Renal cortical epithelial cell (primary cell): ENCODE results near the gene STK24. TPM values are rescaled to one million over a fixed set of nuclear protein-coding genes. Genes with fewer than 3 reads are reported as not detected.
"Not testable (repeated sequence)": the region's sequence is repeated elsewhere in the genome, so short reads cannot be mapped to it uniquely, and the experiment has no call there.

Source experiments
- DNase-seq: peaks from one replicate; pipeline ENCODE4 v3.0.0-alpha.2; 2011; ENCODE audit warnings: low read depth
- total RNA-seq: library from RNA; depleted of rRNA; stranded (reverse); fragments of >200 nt; gene quantifications from 2 replicates; pipeline ENCODE4 v1.2.3, GENCODE V29; 2014

The STK24 gene
- total RNA-seq: 82.0 and 86.3 TPM in 2 replicates

GRCh38 chr13:98576963-98577835 is at the start of gene STK24:
Gene STK24 (minus strand): TSS chr13:98577107. CDS start chr13:98576786, 321 bp downstream.
- DNase-seq: peak; percentile 57

GRCh38 chr13:98626298-98626935 is 49.5 kb upstream of the STK24 start:
- no peak for DNase-seq

- DNase-seq: not testable (repeated sequence)
These were observed 47.7 kb upstream of the STK24 start for GRCh38 chr13:98624589-98624988.

DNA sequence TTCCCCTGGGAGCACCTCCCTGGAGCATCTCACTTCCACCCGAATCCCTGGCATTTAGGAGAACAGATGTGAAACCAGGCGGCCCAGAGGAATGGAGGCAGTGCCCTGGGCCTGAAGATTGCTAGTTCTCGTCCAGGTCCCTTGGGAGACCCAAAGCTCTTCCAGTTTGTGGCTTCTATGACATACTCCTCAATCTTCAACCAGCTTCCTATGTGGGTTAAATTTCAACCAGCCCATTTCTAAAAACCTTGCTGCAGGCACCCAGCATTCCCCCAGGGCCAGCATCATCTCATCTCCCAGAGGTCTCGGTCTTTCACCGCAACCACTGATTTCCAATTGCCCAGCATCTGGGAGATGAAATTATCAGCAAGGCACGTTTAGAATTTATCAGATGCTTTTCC is 46.0 kb upstream of the STK24 start:
- DNase-seq: no peak

GRCh38 chr13:98619556-98619955 is 42.6 kb upstream of the STK24 start:
- DNase-seq: no peak

GRCh38 chr13:98615595-98615994 is 38.7 kb upstream of the STK24 start:
- not testable (repeated sequence) for DNase-seq

DNA sequence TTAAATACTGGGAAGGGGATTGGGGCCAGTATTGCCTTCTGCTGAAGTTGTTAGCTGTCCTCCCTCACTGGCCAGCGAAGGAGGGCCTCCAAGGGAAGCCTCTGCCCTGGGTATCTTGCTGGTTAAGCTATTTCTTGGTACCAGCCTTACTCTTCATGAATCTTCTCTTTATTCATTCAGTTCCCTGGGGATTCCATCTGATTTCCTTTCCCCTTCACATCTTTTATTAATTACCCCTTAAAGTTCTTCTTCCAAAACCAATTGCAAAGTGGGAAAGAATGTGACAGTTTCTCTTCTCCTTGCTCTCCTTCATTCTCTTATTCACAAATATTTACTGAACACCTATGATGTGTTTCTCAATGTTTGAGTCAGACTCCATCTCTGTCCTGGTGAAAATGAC is 36.7 kb upstream of the STK24 start:
- no peak for DNase-seq

DNA sequence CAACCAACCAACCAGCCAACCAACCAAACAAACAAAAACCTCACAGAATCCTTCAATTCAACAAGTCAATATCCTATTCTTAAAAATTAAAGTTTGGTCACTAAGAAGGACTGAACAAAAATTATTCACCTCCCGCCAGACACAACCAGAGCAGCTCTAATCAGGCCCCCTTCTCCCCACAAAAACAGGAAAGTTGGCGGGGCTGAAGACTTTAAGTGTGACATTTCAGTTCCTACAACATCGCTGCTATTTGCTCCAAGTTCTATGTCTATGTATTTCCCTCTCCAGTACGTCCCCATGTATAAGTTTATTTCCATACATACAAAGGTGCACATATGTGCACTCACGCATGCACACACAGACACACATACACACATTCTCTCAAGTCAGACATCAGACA is 32.8 kb upstream of the STK24 start:
- no peak for DNase-seq

GRCh38 chr13:98606296-98606695 is 29.4 kb upstream of the STK24 start:
- no peak for DNase-seq

- peak; percentile 22 for DNase-seq
These were observed 22.8 kb upstream of the STK24 start for GRCh38 chr13:98599502-98600328.

DNA sequence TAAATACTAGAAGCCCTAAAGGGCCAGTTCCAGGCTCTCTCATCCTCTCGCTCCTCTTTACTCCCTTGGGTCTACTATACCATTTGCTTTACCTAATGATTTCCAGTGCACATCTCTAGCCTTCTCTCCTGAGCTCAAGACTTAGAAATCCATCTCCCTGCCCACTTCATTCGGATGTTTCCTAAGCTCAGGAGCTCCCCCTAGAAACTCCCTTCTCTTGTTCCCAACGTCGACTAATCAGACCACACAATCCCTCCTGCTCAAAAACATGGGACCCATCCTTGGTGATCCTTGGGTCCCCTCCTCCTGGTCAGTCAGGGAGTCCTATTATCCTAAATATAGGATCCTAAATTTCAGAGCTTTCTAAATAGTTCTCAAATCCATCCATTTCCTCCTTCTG is 21.1 kb upstream of the STK24 start:
- DNase-seq: no peak

- no peak for DNase-seq
These were observed 18.2 kb upstream of the STK24 start for GRCh38 chr13:98595134-98595533.

GRCh38 chr13:98592362-98592732 is 15.4 kb upstream of the STK24 start:
- DNase-seq: no peak

DNA sequence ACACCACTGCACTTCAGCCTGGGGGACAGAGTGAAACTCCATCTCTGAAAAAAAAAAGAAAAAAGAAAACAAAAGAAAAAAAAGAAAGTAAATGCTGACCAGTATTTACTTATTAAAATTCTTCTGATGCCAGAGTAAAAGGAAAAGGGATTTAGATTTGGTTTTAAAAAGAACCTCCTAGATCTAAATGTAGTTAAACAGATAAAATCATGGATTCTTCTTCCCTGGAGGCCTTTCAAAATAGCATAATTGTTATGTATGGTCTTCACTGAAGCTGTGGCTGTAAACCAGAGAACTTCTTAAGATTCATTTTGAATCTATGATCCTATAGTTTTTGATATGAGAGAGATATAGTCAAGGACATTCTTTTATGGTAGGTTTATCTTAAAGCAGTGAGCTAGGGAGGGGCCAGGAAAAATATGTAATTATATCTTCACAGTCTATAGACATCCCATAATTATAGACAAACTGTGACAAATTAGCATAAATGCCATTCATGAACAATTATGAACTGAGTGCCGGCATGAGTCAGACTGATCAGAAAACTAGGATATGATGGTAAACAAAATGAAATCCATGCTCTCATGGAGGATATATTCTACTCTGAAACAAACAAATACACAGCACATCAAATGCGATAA is 14.9 kb upstream of the STK24 start:
- no peak for DNase-seq

GRCh38 chr13:98590471-98590870 is 13.6 kb upstream of the STK24 start:
- not testable (repeated sequence) for DNase-seq

DNA sequence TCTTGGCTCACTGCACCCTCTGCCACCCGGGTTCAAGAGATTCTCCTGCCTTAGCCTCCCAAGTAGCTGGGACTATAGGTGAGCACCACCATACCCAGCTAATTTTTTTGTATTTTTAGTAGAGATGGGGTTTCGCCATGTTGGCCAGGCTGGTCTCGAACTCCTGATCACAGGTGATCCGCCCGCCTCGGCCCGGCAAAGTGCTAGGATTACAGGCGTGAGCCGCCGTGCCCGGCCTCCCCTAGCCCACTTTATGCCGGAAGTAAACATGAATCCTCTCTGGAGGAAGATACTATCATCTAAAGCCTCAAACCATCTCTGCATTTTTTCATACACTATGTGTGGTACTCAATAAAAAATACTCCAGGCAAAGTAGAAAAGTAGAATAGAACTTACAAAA is 12.6 kb upstream of the STK24 start:
- DNase-seq: not testable (repeated sequence)

GRCh38 chr13:98586400-98587345 is 9.8 kb upstream of the STK24 start:
- no peak for DNase-seq

GRCh38 chr13:98585946-98586345 is 9.0 kb upstream of the STK24 start:
- DNase-seq: no peak

GRCh38 chr13:98585398-98585754 is 8.5 kb upstream of the STK24 start:
- DNase-seq: no peak

- no peak for DNase-seq
These were observed 7.9 kb upstream of the STK24 start for GRCh38 chr13:98584668-98585397.
